Head of caudate nucleus (tissue), 42 donors: ENCODE results near the gene FOXM1.

ENCODE experiments used
- DNase-seq, 42 donors: peaks; one replicate each; pipeline versions ENCODE4 v3.0.0 to v3.0.0-alpha.2; 2020 to 2021; ENCODE audit warnings: mixed read lengths in 7 of 42
- intact Hi-C: fragments of 100-400 bp; cut with DNase I; formaldehyde crosslinking; loops from one replicate; pipeline ENCODE4 v1.15.0; 2022

FOXM1 gene

DNA sequence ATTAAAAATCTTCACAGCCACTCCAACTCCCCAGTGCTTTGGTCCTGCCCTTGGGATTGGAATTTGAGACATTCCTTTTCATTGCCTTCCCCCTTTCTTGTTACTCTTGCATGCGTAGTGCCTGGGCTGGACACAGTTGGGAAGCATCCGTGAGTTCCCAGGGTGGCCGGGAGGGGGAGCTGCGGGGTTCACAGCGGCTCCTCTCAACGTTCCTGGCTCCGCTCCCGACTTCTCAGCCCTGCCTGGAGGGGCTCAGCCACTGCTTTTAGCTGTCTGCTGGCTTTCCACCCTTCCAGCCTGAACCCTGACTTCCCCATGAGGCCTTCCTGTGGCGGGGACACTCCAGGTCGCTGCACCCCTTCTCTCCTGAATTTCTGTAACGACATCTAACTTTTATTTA, 23.3 kb downstream of the FOXM1 start:
- intact Hi-C loops: loop anchor here (10.0 kb wide), 1 partner anchor 181 kb away; no protein-coding TSS in a partner anchor
- peak; percentile 66 to 95 (median 87) for DNase-seq

GRCh38 chr12:2851931-2852330, 25.0 kb downstream of the FOXM1 start:
- intact Hi-C loops: loop anchor here (10.0 kb wide), 1 partner anchor 183 kb away; no protein-coding TSS in a partner anchor
- DNase-seq: no peak

- intact Hi-C loops: no loop called here
Observed at GRCh38 chr12:2845280-2845679, 31.7 kb downstream of the FOXM1 start.

GRCh38 chr12:2844786-2845185, 32.2 kb downstream of the FOXM1 start:
- intact Hi-C loops: no loop called here

More at GRCh38 chr12:2845280-2845679, 31.7 kb downstream of the FOXM1 start:
- DNase-seq: no peak

DNA sequence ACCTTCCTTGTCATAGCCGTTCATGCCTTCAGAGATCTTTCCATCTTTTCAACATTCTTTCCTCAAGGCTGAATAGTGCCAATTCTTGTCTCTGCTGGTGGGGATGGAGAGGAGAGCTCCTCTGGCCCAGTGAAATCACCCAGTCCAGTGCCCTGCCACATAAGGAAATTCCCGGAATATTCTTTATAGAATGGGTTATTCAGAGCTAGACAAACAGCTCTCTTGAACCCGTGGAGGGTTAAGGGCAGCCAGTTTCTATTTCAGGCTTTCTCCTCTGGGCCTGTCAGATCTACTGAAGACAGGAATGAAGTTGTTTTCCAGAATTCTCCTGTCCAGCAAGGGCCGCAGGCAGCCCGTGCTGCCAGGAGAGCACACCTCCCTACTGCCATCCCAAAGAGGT, 34.0 kb downstream of the FOXM1 start:
- DNase-seq: no peak
- intact Hi-C loops: no loop called here

More at GRCh38 chr12:2844786-2845185, 32.2 kb downstream of the FOXM1 start:
- DNase-seq: no peak

DNA sequence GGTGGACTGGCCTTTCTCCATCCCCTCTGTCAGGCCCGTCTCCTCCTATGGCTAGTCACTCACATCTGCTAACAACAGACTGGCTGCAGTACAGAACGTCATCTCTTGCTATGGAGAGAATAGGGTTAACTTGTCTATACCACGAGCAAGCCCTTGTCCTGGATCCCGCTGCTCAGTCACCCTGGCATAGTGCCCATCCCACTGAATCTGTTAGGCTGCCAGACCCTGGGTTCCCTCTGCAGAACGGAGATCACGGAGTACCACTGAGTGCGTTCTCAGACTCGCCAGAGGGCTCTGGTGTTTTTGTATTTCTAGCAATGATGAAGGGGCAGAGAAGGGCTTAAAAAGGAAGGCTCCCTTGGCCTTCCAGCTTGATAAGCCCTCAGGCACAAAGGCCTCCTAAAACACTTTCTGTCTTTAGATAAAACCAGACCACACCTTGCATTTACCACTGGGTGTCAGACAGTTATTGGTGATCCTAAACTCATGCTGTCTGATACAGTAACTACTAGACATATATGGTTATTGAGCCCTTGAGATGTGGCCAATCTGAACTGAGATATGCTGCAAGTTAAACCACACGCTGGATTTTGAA, 35.8 kb downstream of the FOXM1 start:
- intact Hi-C loops: no loop called here
- peak in 9 of 42 donors; percentile 12 to 60 (median 22) for DNase-seq

- no peak for DNase-seq
- intact Hi-C loops: no loop called here
Observed at GRCh38 chr12:2836574-2836973, 40.4 kb downstream of the FOXM1 start.

DNA sequence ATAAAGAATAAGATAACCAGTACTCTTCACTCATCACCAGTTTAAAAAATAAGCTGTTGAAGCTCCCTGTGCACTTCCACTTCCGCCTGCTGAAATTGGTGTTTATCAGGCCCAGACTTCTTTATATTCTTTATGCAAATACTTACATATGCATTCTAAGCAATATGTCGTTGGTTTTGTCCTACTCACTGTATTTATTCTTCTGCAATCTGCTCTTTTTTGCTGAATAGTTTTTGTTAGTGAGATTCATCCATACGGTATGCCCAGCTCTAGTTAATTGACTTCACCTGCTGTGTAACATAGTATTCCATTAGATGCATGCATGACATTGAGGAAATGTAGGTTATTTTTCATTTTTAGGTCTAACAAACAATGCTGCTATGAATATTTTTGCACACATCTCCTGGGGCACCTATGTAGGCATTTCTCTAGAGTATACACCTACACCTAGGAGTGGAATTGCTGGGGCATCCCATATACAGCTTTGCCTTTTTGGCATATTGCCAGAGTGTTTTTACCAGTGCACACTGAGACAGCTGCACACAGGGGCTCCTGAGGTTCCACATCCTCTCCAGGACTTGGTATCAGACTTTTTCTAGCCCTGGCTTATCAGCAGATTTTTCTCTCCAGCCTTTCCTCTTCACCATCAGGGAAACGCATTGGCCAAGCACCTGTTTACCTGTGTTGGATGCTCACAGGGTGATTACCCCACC, 41.1 kb downstream of the FOXM1 start:
- intact Hi-C loops: no loop called here
- DNase-seq: no peak

DNA sequence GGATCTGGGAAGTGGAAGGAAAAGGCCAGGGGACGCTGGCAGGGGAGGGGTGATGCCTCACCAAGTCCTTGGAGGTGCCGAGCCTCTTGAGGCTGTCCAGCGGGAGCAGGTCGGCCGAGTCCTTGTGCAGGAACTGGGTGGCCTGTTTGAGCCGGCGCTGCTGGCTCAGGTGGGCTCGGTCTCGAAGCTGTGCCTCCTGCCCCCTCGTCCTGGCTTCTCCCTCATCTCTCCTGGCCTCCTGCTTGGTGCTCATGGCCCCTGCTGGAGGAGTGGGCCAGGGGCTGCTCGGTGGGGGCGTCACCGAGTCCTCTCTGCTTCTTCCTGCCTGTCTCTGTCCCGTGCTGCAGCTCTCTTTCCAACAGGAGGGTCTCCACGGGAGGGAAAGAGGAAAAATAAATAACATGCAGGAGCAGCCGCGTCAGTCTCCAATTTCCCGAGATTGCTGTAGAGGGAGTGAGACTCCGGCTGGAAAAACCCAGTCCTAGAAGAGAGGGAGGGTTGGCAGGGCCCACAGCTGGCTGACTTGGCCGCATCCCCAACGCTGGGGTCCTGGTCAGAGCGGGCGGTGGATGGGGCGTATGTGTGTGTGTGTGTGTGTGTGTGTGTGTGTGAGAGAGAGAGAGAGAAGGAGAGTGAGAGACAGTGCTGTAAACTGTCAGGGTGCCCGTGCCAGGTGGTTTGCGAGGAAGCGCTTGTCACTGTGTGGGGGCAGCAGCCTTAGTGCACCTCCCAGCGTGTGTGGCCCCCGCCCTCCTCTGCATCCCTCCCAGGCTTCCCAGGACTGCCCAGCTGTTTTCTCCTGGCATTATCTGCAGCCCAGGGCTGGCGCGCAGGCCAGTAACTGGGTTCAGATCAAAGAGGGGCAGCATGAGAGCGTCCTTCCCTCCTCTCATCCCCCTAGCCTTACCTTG, 42.1 kb downstream of the FOXM1 start, which contains the start of gene NRIP2:
NRIP2 (minus strand) TSS at position 455 of the 911 bp plus-strand sequence; CDS start at position 403, 52 bp downstream.
- DNase-seq: peak; percentile 62 to 90 (median 78)

GRCh38 chr12:2833810-2834209, 43.2 kb downstream of the FOXM1 start:
- intact Hi-C loops: no loop called here
- DNase-seq: peak in 41 of 42 donors; percentile 8 to 76 (median 51)

More for the DNA sequence above, 42.1 kb downstream of the FOXM1 start, which contains the start of gene NRIP2:
- intact Hi-C loops: no loop called here

DNA sequence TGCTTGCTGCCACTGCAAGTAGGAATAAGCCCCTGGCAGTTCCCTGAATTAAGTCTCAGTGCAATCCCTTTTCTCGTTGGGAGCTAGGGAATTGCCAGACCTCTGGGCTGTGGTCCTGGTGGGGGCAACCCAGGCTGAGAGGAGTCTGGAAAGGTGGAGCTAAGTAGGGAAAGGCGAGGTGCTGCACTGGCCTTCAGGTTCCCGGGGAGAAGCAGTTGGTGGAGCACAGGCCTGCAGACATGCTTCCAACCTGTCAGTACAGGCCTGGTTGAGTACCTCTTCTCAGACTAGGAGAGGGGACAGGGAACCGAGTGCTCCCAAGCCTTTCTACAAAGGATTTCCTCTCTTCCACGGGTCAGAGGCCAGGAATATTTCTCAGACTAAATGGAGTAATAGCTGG, 43.6 kb downstream of the FOXM1 start:
- peak in 2 of 42 donors; percentile 11 to 17 for DNase-seq
- intact Hi-C loops: no loop called here

DNA sequence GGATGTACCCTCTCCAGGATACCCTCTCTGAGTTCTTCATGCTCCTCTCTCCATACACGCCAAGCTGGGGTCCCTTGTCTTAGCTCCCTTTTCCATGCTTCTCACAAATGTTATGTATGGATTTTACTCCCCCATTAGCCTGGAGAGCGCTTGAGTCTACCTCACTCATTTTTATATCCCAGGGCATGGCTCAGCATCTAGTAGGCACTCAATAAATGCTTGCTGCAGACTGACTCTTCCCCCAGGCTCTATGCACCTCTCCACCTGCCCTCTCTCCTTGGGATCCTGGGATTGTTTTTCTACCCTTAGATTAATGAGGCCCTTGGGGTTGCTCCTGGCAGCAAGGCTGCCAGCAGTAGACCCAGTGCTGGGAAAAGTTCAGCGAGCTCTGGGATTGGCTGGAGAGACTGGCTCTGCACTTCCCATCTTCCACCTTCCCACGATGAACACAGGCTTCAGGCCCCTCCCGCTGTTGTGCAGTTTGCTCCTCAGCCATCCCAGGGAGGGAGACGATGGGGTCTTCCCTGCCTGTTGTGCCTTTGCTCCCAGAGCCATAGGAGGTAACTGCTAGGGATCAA, 44.3 kb downstream of the FOXM1 start:
- DNase-seq: no peak
- intact Hi-C loops: no loop called here

GRCh38 chr12:2829275-2829674, 47.7 kb downstream of the FOXM1 start:
- intact Hi-C loops: no loop called here
- DNase-seq: no peak

DNA sequence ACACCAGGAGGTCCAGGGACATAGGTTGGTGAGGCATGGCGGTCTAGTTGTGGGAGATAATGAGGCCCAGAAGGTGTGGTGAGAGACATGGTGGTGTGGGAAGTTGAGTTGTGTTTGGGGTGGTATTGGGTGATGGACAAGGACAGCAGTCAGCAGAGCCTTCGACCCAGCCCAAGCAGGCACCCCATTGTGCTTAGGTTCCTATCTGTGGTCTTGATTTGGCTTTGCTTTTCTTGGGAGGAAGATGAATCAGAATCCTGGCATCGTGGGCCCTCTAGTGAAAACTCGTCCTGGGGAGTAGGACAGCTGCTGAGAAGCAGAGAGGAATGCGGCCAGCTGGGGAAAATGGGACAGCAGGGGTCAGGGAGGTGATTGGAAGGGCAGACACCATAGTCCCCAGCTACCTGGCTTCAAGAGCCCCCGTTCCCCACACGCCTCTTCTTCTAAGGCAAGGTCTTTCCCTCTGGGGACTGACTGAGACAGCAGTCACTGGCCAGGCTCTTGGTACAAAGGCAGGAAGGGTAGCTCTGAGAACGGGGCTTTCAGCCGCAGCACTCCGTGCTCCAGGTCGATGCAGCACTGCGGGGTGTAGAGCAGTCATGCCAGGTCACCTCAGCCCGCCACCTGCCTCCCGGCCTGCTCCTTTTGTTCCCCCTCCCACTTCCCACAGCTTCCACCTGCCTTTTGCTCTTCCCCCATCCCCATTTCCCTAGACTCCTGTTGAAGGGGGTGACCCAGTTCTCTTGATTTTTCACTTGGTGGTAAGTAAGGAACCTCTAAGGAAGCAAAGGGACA, 50.1 kb downstream of the FOXM1 start:
- intact Hi-C loops: no loop called here
- DNase-seq: no peak

DNA sequence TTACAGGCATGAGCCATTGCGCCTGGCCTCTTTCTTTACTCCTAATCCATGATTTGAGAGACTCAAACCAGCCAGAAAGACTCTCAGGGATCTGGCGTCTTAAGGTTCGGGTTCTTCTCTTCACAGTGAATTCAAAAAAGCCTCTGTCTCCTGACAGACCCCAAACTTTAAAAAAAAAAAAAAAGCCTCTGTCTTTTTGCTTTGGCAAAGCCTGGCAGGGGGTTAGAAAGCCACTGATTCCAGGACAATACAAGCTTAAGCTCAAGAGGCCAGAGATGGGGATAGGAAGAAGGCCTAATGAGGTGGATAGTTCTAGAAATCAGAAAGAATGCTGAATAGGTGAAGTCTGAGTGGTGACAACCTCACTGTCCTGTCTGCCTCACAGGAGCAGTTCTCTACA, 50.9 kb downstream of the FOXM1 start:
- intact Hi-C loops: no loop called here
- no peak for DNase-seq

- DNase-seq: peak in 3 of 42 donors; percentile 15 to 54 (median 48)
- intact Hi-C loops: no loop called here
Observed at GRCh38 chr12:2825132-2825531, 51.8 kb downstream of the FOXM1 start.

DNA sequence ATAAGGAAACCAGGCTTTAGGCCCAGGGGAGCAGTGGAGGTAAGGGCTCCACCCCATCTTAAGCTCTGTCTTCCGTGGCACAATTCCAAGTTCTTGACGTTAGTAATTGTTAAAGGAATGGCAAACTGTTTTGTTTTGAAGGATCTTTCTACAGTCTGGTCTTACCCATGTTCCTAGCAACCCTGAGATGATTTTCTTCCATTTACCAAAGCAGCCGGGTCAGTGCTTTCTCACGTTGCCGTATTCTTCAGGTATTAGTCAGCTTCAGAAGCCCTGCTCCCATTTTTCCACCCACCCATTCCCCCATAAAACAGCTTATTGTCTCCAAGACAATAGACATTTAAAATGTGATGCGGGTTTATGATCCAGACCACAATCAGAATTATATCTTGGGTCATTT, 52.4 kb downstream of the FOXM1 start:
- no peak for DNase-seq
- intact Hi-C loops: no loop called here

- intact Hi-C loops: no loop called here
- no peak for DNase-seq
Observed at GRCh38 chr12:2823483-2823882, 53.5 kb downstream of the FOXM1 start.
